HG03439 (cell line): ENCODE data around the gene PNPLA1.

ENCODE experiments used
- ATAC-seq: cut with Tn5 transposase; IDR thresholded peaks from one replicate; pipeline ENCODE4 v1.9.1; 2021; ENCODE audit warnings: mild to moderate bottlenecking, moderate library complexity; ENCODE audit not compliant: unreplicated experiment

The PNPLA1 gene

DNA sequence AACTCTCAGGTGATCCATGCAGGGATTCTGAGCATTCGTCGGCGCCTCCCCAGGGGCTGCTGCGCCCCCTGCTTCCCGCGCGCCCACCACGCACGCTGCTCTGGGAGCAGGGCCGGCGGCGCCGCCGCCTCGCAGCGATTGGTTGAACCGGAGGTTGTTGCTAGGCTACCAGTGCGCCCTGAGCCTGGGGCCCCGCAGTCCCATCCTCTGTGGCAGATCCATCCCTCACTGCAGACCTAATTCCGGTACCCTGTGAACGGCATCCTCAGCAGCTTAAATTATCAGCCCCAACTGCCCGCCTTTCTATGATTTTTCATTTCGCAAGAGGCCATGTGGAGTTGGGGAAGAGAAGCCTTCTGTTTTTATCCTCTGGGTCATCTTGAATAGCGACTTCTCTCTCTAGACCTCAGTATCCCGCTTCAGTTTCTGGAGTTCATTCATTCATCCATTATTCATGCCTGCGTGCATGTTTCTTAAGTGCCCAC is 15.4 kb downstream of the PNPLA1 start:
- no peak for ATAC-seq

DNA sequence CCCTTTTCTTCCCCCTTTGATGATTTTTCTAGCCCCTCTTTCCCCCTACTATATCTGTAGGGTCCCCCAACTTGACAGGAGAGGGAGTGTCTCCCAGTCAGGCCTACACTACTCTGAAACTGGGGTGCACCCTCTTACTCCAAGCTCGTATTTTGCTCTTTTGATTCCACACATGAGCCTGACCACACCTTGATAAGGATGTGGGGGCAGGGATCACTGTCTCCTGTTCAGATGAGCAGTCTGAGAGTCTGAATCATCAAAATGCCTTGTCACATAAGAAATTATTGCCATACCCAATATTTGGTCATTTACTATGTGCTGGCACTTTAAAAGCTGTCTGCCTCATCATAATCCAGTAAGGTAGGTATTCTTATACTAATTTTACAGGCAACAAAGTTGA is 15.9 kb downstream of the PNPLA1 start:
- ATAC-seq: no peak

DNA sequence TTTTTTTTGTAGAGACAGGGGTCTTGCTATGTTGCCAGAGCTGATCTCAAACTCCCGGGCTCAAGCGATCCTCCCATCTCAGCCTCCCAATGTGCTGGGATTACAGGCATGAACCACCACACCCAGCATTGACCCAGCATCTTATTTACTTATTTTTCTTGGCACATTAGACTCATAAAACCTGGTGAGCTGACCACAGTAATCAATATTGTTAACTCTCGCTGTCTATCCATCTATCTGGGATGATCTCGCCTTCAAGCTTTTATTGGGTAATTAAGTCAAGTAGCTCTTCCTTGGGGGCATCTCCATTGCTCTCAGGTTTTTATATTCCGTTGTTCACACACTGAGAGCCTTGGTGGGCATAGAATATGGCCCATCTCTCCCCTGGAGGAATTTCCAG is 17.0 kb downstream of the PNPLA1 start:
- ATAC-seq: no peak

DNA sequence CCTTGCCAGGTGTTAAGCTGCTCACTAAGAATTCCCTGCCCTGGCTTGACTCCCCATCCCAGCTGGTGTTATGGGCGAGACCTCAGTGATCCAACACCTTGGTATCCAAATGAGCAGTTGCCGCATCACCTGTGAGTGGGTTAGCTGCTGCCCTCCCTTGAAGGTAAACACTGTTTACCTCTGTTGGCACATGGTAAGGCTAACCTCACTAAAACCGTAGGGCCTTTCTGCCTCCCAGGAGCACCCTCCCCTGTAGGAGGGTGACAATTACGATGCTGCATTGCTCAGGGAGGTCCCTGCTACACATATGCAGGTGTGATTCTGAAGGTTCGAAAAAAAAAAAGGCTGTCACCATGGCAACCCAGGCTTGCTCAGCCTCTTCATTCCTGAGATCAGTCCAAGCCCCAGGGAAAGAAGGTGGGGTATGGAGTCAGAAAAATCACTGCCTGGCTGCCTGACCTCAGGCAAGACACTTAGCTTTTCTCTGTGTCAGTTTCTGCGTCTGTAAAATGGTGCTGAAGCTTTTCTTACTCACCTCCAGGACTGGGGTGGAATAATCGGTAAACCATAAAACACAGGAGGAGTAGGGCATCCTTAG is 19.5 kb downstream of the PNPLA1 start:
- ATAC-seq: no peak

DNA sequence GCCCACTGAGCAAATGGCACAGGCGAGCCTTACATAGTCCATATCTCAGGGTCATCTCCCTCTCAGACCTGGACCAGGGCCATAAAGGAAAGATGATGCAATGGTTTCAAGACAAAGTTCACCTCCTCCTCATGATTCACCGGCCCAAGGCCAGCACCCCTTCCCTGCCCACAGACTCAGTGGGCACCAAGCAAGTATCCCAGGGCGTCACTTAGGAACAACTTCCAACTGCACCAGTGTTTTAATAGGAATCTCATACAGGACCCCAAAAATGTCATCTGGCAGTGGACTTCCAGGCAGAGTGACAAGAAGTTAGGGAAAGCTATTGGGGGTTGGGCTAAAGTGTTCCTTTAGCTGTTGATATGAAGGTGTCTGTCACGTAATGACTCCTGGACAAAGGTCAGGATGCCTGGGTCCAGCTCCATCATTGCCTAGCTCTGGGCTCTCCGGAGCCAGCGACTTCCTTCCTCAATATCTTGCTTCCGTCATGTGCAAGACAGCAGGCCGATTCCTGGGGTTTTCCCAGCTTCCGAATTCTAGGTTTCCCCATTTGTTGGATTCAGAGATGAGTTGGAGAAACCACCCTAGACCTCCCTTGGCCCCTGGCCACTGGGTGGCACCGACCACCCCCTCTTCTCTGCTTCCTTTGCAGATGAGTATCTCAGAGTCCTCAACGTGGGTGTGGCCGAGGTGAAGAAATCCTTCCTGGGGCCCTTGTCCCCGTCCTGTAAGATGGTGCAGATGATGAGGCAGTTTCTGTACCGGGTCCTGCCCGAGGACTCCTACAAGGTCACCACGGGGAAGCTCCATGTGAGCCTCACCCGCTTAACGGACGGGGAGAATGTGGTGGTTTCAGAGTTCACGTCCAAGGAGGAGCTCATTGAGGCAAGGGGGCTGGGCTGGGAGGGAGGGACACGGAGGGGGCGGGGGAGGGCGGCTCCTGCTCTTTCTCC is 21.1 kb downstream of the PNPLA1 start:
- no peak for ATAC-seq

DNA sequence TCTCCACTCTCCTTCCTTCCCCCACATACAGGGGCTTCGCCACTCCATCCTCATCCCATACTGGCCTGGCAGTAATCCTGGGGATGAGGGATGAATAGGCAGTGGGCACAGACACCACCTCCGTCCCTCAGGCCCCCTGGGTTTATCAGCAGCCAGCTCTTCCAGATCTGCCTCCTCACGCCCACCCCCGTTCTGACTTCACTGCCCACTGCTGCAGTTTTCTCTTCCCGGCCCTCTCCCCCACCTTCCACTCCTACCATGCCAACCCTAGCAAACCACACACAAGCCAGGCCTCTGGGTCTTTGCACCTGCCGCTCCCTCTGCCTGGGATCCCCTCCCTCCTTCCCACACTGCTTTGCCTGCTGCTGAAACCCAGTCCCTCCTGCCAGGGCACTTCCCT is 22.3 kb downstream of the PNPLA1 start:
- ATAC-seq: no peak

DNA sequence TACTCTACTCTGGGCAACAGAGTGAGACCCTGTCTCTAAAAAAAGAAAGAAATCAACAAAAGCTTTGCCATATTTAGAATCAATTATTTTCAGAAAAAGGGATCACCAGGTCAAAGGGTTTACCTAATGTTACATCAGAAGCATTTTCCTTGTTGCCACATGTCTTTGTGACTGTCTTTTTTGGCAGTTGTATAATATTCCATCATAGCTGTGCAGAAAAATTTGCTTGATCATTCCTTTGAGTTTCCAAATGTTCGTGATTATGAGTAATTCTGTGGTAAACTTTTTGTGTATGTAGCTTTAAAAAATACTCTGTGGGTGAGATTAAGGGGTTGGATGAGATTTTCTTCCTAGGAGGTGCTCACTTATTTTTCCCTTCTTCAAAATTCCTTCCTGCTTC is 26.4 kb downstream of the PNPLA1 start:
- ATAC-seq: no peak

DNA sequence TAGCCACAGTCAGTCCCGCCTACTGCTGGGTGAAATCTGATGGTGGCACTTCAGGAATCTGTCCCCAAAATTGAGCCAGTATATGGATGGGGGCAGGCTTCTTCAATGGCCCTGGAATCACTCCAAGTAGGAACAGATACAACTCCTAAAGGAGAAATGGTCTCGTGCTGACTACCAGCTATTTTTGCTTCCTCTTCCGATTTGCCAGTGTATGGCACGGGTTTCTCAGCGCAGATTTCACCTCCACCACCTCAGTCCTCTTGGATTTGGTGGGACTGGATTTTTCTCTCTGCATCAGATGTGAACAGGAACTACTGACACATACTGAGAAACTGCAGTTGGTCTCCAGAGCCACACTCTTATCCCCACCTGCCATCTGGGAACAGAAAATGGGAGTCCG is 27.2 kb downstream of the PNPLA1 start:
- ATAC-seq: no peak

DNA sequence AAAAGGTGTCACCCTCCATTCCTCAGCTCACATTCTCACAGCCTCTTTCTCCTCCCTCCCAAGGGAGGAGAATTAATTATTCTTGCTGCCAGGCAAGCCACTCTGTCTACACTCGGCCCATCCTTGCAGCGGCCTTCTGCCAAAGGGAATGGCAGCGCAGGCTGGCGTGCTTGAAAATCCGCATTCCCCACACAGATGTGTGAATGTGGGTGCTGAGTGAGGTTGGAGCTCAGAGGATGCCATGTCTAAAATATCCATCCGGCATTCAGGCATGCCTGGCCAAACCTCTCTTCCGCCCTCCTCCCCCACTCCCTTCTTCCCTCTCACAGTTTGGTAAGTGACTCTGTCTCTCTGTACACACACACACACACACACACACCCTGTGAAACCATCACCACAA is 27.7 kb downstream of the PNPLA1 start:
- ATAC-seq: no peak

DNA sequence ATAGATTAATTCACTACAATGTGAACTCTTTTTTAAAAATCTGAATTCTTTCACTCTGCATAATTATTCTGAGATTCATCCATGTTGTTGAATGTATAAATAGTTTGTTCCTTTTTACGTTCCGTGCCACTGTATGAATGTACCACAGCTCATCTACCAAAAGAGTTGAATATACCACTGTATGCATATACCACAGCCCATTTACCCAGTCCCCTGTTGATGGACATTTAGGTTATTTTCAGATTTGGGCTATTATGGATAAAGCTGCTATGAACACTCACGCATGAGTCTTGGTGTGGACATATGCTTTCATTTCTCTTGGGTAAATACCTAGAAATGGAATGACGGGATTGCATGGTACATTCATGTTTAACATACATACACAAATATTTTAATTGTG is 28.2 kb downstream of the PNPLA1 start:
- no peak for ATAC-seq

DNA sequence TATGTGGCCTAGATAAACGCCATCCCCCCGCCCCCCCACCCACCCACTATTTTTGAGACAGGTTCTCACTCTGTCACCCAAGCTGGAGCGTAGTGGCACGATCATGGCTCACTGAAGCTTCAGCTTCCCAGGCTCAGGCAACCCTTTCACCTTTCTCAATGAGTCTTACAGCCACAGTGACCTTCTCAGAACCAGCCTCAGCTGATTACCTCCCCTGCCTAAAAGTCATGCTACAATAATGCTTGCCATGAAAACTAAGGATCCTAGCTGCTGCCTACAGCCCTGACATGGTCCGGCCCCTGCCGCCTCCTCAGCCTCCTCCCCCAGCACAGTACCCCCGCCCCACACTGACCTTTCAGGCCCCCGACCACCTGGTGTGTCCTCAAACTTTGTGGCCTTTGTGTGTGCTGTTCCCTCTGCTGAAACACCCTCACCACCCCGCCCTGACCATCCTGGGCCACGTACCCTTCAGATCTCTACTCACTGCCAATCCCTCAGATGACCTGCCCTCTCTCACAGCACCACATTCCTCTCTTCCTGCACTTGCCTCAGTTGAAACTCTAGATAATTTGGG is 31.3 kb downstream of the PNPLA1 start:
- ATAC-seq: no peak

DNA sequence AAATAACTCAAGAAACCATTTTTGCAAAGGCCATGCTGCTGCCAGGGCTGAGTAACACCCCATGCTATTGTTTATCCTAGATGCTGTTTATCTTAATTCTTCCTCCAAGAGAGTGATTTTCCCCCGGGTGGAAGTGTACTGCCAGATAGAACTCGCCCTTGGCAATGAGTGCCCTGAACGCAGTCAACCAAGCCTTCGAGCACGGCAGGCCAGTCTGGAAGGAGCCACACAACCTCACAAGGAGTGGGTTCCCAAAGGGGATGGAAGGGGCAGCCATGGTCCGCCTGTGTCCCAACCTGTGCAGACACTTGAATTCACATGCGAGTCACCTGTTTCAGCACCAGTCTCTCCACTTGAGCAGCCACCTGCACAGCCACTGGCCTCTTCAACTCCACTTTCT is 31.9 kb downstream of the PNPLA1 start:
- ATAC-seq: no peak

DNA sequence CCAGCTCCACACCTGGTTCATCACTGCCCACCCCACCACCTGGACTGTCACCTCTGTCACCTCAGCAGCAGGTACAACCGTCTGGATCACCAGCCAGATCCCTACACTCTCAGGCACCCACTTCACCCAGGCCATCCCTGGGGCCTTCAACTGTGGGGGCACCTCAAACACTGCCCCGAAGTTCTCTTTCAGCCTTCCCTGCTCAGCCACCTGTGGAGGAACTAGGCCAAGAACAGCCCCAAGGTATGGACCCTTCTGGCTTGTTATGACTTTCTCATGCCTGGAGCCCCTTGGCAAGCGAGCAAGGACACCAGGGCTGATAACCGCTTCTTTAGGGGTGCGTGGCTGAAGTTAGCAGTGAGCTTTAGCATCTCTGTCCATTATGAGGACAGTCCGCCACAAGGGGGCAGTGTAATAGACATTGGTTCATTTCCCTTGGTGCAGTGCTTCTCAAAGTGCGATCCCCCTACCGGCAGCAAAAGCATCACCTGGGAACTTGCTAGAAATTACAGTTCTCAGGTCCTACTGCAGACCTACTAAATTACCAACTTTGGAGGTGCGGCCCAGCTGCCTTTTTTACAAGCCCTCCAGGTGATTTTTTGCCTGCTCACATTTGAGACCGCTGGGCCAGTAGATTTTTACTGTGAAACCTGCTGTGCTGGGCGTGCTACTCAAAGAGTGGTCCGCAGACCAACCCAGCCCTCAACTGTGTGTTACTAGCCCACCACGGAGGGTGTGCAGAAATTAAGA is 32.5 kb downstream of the PNPLA1 start:
- no peak for ATAC-seq

DNA sequence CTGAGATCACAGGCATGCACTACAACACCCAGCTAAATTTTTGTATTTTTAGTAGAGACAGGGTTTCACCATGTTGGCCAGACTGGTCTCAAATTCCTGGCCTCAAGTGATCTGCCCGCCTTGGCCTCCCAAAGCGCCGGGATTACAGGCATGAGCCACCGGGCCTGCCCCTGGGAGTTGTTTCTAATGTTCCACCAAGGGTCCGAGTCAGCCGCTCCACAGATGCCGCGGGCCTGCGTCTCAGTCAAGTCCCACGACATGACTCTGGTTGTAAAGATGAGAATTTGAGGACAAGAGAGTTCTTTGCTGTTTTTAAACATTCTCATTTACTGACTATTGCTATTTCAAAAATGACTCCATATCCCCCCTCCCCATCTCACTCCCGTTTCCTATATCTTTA is 36.0 kb downstream of the PNPLA1 start:
- ATAC-seq: no peak

DNA sequence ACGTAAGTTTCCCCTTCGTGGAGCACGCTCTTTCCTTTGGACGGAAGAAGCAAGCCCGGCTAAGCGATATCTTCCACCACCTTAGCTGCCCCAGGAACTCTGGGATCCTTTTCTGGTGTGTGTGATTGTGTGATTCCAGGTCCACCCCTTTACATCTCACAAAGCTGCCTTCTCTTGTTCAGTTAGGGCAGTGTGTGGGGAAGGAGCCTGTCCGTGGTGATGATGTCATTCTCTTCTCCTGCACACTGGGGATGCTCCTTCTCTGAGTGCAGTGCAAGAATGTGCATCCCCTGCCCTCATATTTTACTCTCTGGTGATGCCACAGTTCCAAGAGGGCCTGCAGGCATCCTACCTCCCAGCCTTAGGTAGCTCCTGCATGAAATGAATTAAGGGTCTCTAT is 36.5 kb downstream of the PNPLA1 start:
- ATAC-seq: no peak

DNA sequence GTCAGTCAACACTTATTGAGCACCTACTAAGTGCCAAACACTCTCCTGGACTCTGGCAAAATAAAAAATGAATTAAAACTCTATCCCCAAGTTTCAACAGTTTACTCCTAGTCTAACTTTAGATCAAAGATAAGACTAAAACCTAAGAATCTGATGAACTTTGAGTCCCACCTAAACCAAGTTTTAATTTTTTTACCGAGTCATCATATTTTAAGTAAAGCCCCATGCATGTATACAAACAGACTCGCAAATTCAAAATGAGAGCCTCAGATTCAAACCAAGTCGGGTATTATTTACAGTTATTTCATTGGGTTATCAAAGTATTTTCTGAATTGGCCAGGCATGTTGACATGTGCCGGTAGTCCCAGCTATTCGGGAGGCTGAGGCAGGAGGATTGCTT is 38.7 kb downstream of the PNPLA1 start:
- ATAC-seq: no peak

DNA sequence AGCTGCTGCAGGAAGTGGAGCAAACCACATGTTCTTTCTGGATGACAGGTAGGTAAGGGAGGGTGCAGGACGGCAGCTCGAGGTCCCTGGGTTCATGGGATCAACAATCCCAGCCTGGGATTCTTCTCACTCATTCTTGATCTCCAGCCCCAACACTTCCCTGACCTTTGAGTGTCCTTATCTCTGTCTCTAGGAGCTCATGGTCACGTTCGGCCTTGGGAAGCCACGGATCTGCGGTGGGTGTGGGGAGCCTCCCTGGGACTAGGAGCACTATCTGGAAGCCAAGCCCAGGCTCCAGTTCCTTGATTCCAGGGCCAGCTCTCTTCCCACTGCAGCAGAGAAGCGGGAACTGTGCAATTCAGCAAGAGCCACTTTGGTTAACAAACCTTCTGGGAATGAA is 39.3 kb downstream of the PNPLA1 start:
- ATAC-seq: no peak

DNA sequence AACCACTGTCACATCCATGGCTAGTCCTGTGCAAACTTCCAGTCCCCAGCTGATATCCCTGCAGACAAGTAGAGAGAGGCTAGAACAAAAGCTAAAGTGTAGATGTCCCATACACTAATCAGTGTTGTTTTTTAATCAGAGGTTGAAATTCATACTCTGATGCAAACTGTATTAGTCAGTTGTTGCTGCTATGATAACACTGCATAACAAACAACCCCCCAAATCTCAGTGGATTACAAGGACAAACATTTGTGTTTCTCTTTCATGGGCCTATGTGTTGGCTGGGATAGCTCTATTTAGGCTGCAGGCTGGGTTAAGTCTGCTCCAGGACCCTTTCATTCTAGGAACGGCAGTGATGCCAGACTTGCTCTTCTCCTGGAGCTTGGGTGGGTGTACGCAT is 40.0 kb downstream of the PNPLA1 start:
- ATAC-seq: no peak

DNA sequence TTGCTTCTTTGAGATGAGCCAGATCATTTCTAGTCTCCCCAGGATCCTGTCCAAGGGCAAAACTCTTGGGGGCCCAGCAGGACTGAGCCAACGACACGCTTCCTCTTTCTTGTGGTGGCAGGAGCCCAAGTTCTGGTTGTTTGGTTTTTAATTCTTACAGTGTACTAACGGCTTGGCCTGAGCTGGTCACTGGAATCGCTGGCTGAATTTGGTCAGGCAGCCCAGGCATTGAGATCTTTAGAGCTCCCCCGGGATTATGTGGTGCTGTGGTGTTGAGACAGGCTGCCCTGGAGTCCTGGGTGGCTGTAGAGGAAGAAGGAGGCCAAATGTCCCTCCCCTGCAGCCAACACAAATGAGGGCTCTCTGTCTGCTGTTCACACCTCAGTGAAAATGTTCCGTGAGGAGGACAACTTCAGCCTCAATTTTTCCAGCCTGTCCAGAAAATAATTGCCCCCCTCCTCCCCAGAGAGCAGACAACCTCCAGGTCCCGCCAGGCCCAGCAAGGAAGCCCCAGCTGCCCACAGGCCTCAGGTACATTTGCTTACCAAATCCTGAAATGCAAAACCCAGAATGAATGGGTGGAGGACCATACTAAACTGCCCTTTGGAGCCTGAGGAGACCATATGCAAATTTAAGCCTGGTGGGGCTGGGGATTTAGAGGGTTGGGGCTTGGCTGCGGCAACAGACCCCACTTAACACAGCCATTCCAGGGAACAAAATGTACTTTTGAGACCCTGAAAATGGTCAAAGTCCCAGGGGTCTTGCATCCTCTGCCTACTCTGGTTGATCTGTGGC is 43.2 kb downstream of the PNPLA1 start:
- ATAC-seq: no peak

DNA sequence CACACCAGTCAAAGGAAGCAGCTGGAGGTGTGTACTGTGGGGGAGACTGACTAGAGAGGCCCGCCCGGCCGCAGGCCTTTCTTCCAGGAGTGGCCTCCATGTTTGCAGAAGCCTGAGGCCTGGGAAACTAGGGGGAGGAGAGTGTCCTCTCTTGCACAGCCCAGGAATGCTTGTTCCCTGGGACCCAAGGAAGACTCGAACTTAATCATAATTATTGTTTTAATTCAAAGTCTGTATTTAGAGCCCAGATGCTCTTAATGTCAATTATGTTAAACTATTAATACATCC is 43.7 kb downstream of the PNPLA1 start:
- no peak for ATAC-seq
